Breast epithelium (tissue), 4 donors: ENCODE results near the gene NEK6. TPM values are rescaled to one million over a fixed set of nuclear protein-coding genes. Genes with fewer than 3 reads are reported as not detected.

Source experiments
- DNase-seq, 2 donors: peaks; one replicate each; pipeline ENCODE4 v3.0.0-alpha.2; 2019; ENCODE audit warnings: low spot score in 2 of 2
- H3K27ac ChIP-seq, 2 donors: fragments of 200-600 bp; sonication (generic) in 1 of 2; one replicate each; pipeline ENCODE4 v1.5.1; 2016 to 2019; ENCODE audit warnings: mild to moderate bottlenecking in 1 of 2
- H3K27me3 ChIP-seq, 2 donors: fragments of 200-600 bp; sonication (generic) in 1 of 2; one replicate each; pipeline versions ENCODE4 v1.5.1 to v1.6.0; 2017 to 2019; ENCODE audit warnings: control low read depth in 1 of 2, mild to moderate bottlenecking in 1 of 2
- H3K36me3 ChIP-seq: fragments of 200-600 bp; one replicate; pipeline ENCODE4 v1.5.1; 2019
- H3K4me1 ChIP-seq, 2 donors: fragments of 200-600 bp; sonication (generic); one replicate each; pipeline ENCODE4 v1.5.1; 2016 to 2019; ENCODE audit warnings: control low read depth in 1 of 2
- H3K4me3 ChIP-seq, 3 donors: fragments of 200-600 bp; sonication (generic); 1 replicate in 2 of 3; 2 replicates in 1 of 3; pipeline ENCODE4 v1.5.1; 2016 to 2019; ENCODE audit warnings: mild to moderate bottlenecking in 3 of 3, moderate library complexity in 2 of 3
- H3K9me3 ChIP-seq, 2 donors: fragments of 200-600 bp; sonication (generic) in 1 of 2; one replicate each; pipeline ENCODE4 v1.5.1; 2016 to 2019; ENCODE audit warnings: control low read depth in 1 of 2
- POLR2A ChIP-seq: fragments of 450-650 bp; IDR thresholded peaks from one replicate; pipeline ENCODE4 v1.6.1; 2016; ENCODE audit warnings: antibody characterized with exemption, mild to moderate bottlenecking, moderate library complexity
- POLR2AphosphoS5 ChIP-seq, 3 donors: sonication (generic); formaldehyde crosslinking; IDR thresholded peaks; one replicate each; pipeline ENCODE4 v1.6.1; 2017; ENCODE audit warnings: antibody characterized with exemption in 3 of 3
- intact Hi-C: fragments of 100-400 bp; cut with DNase I; formaldehyde crosslinking; loops from one replicate; pipeline ENCODE4 v1.15.1; 2023; ENCODE audit warnings: low total_unique reads
- total RNA-seq, 3 donors: library from RNA; depleted of rRNA; stranded (reverse); fragments of >200 nt; gene quantifications; one replicate each; pipeline ENCODE4 v1.1.0, GENCODE V29; 2016
- TF ChIP-seq, protein P1 (sequence below), 3 donors: fragments of 450-650 bp; IDR thresholded peaks; one replicate each; pipeline ENCODE4 v1.5.1; 2016 to 2017; ENCODE audit warnings: antibody characterized with exemption in 3 of 3, mild to moderate bottlenecking in 3 of 3, moderate library complexity in 3 of 3

NEK6 gene
- total RNA-seq, 3 donors from 2014 or later: 17.8 to 31.5 (median 22.2) TPM

DNA sequence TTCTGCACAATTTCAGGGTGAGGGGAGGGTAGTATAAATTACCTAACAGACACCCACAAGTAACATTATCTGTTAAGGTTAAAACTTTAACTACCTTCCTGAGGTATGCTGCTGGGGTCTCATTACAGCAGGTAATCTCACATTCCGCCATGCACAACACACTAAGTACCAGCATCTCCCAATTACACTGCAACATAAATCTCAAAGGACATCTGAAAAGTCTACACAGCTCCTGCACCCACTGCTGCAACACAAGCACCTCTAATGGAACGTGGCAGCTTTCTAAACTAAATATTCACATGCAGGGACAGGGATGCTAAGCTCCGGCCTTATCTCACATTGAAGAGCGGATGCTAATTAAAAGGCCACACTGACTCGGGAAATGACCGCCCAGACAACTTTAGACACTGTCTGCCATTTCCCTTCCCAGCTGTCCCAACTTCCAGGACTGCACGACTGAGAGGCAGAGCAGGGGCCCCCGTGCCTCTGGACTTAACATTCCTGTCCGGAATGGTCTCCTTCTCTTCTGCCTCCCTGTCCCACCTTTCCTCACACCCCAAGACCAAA, 111.6 kb downstream of the NEK6 start:
- Histone ChIP-seq H3K4me3 (no peak overlapping the region), H3K27me3 (no peaks in the 10 kb centered on the region), H3K36me3 (no peaks in the 10 kb centered on the region), H3K4me1 (no peaks in the 10 kb centered on the region), H3K27ac (no peak overlapping the region), H3K9me3 (no peaks in the 10 kb centered on the region)
- no peak for DNase-seq
- intact Hi-C loops: no loop called here
- TF ChIP-seq POLR2A (no peak), POLR2AphosphoS5 (IDR thresholded peaks at IDR 0.05) (no peak)
- TF ChIP-seq, protein P1, sequence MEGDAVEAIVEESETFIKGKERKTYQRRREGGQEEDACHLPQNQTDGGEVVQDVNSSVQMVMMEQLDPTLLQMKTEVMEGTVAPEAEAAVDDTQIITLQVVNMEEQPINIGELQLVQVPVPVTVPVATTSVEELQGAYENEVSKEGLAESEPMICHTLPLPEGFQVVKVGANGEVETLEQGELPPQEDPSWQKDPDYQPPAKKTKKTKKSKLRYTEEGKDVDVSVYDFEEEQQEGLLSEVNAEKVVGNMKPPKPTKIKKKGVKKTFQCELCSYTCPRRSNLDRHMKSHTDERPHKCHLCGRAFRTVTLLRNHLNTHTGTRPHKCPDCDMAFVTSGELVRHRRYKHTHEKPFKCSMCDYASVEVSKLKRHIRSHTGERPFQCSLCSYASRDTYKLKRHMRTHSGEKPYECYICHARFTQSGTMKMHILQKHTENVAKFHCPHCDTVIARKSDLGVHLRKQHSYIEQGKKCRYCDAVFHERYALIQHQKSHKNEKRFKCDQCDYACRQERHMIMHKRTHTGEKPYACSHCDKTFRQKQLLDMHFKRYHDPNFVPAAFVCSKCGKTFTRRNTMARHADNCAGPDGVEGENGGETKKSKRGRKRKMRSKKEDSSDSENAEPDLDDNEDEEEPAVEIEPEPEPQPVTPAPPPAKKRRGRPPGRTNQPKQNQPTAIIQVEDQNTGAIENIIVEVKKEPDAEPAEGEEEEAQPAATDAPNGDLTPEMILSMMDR (IDR thresholded peaks at IDR 0.05): no peak

DNA sequence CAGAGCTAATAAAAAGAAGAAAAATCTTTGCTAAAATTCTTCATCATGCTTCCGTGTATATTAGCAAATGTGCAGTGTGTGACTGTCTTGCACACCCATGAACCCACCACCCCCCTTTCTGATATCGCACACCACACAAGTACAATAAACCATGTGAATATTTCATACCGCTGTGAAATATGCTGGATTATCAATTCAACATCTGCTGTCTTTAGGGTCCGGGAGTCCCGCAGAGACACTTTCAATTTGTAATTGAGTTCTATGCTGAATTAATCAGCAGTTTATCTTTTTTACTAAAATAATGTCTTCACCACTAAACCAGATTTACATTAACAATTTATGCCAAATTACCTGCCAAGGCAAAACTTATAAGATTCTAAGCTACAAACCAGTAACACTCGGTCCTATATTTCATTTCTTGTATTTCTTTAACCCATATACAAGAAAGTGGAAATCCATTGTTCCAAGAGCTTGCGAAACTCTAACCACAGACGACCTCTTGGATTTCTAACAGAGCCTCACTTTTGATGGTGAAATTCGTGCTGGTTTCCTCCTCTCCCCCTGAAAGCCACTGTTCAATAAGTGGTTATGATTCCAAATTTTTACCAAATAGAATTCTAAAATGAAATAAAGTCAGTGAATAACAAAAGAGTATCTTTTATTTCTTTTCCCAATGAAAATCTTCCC, 113.3 kb downstream of the NEK6 start:
- Histone ChIP-seq H3K4me1 (no peaks in the 10 kb centered on the region), H3K27me3 (no peaks in the 10 kb centered on the region), H3K9me3 (no peaks in the 10 kb centered on the region), H3K27ac (no peak overlapping the region), H3K4me3 (no peak overlapping the region), H3K36me3 (no peaks in the 10 kb centered on the region)
- no peak for DNase-seq
- intact Hi-C loops: no loop called here
- no peak for TF ChIP-seq POLR2A
- TF ChIP-seq POLR2AphosphoS5 (IDR thresholded peaks at IDR 0.05): no peak
- TF ChIP-seq, protein P1 (IDR thresholded peaks at IDR 0.05): no peak

GRCh38 chr9:124372038-124372437, 114.3 kb downstream of the NEK6 start:
- Histone ChIP-seq H3K36me3 (no peaks in the 10 kb centered on the region), H3K27ac (no peak overlapping the region), H3K27me3 (no peaks in the 10 kb centered on the region), H3K9me3 (no peaks in the 10 kb centered on the region), H3K4me1 (no peaks in the 10 kb centered on the region), H3K4me3 (no peak overlapping the region)
- TF ChIP-seq POLR2AphosphoS5 (IDR thresholded peaks at IDR 0.05) (no peak), POLR2A (no peak)
- TF ChIP-seq, protein P1 (IDR thresholded peaks at IDR 0.05): no peak
- intact Hi-C loops: no loop called here
- DNase-seq: no peak

GRCh38 chr9:124373386-124373785, 115.6 kb downstream of the NEK6 start:
- TF ChIP-seq, protein P1 (IDR thresholded peaks at IDR 0.05): no peak
- TF ChIP-seq POLR2AphosphoS5 (IDR thresholded peaks at IDR 0.05) (no peak), POLR2A (no peak)
- intact Hi-C loops: no loop called here

GRCh38 chr9:124373851-124374250, 116.1 kb downstream of the NEK6 start:
- H3K27ac ChIP-seq: no peak overlapping the region
- no peak for DNase-seq
- no peaks in the 10 kb centered on the region for H3K27me3 ChIP-seq
- H3K9me3 ChIP-seq: no peaks in the 10 kb centered on the region
- no peaks in the 10 kb centered on the region for H3K36me3 ChIP-seq
- intact Hi-C loops: no loop called here
- H3K4me3 ChIP-seq: no peak overlapping the region
- no peak for TF ChIP-seq POLR2A
- no peak for TF ChIP-seq POLR2AphosphoS5 (IDR thresholded peaks at IDR 0.05)
- TF ChIP-seq, protein P1 (IDR thresholded peaks at IDR 0.05): no peak
- no peaks in the 10 kb centered on the region for H3K4me1 ChIP-seq

More at GRCh38 chr9:124373386-124373785, 115.6 kb downstream of the NEK6 start:
- no peak overlapping the region for H3K27ac ChIP-seq
- no peaks in the 10 kb centered on the region for H3K27me3 ChIP-seq
- H3K4me1 ChIP-seq: no peaks in the 10 kb centered on the region
- H3K4me3 ChIP-seq: no peak overlapping the region
- H3K9me3 ChIP-seq: no peaks in the 10 kb centered on the region
- no peaks in the 10 kb centered on the region for H3K36me3 ChIP-seq
- no peak for DNase-seq
